H9 (cell line): ENCODE results near the gene OR52E1. TPM values are rescaled to one million over a fixed set of nuclear protein-coding genes. Genes with fewer than 3 reads are reported as not detected.

Source experiments
- DNase-seq: peaks from one replicate; pipeline ENCODE4 v3.0.0-alpha.2; 2017
- H2AFZ ChIP-seq: one replicate; pipeline ENCODE4 v1.6.1; 2013; ENCODE audit warnings: mild to moderate bottlenecking, low read length, control low read depth, moderate library complexity
- H2AK5ac ChIP-seq: 2 replicates; pipeline ENCODE4 v1.6.1; 2013; ENCODE audit warnings: low read length, control low read depth, mixed read lengths; ENCODE audit not compliant: insufficient read length
- H2BK120ac ChIP-seq: one replicate; pipeline ENCODE4 v1.6.1; 2013; ENCODE audit warnings: low read depth, mild to moderate bottlenecking, low read length, control low read depth, inconsistent platforms; ENCODE audit not compliant: poor library complexity, severe bottlenecking
- H2BK12ac ChIP-seq: 2 replicates; pipeline ENCODE4 v1.6.1; 2013; ENCODE audit warnings: low read length, control low read depth, mixed read lengths, low read depth; ENCODE audit not compliant: insufficient read length
- H2BK15ac ChIP-seq: 2 replicates; pipeline ENCODE4 v1.6.1; 2013; ENCODE audit warnings: low read depth, low read length, control low read depth
- H2BK20ac ChIP-seq: one replicate; pipeline ENCODE4 v1.6.1; 2013; ENCODE audit warnings: low read depth, mild to moderate bottlenecking, low read length, control low read depth, inconsistent platforms; ENCODE audit not compliant: poor library complexity, severe bottlenecking
- H2BK5ac ChIP-seq: 2 replicates; pipeline ENCODE4 v1.6.1; 2013; ENCODE audit warnings: low read length, control low read depth, mixed read lengths; ENCODE audit not compliant: insufficient read length
- H3K14ac ChIP-seq: 2 replicates; pipeline ENCODE4 v1.6.1; 2013; ENCODE audit warnings: low read length, control low read depth; ENCODE audit not compliant: insufficient read depth
- H3K18ac ChIP-seq: 2 replicates; pipeline ENCODE4 v1.6.1; 2013; ENCODE audit warnings: low read depth, mild to moderate bottlenecking, mixed read lengths, low read length, control low read depth; ENCODE audit not compliant: insufficient read length
- H3K23ac ChIP-seq: 2 replicates; pipeline ENCODE4 v1.6.1; 2013; ENCODE audit warnings: low read length, control low read depth, mixed read lengths, low read depth; ENCODE audit not compliant: insufficient read length
- H3K23me2 ChIP-seq: 2 replicates; pipeline ENCODE4 v1.6.1; 2013; ENCODE audit warnings: low read depth, mild to moderate bottlenecking, mixed read lengths, low read length, control low read depth; ENCODE audit not compliant: insufficient read length, poor library complexity, severe bottlenecking
- H3K27ac ChIP-seq: 2 replicates; pipeline ENCODE4 v1.5.1; 2013; ENCODE audit warnings: low read length, control low read depth, mixed read lengths, low read depth; ENCODE audit not compliant: insufficient read length
- H3K27me3 ChIP-seq: 2 replicates; pipeline ENCODE4 v1.6.1; 2013; ENCODE audit warnings: low read length, control low read depth, inconsistent platforms; ENCODE audit not compliant: insufficient read depth
- H3K4ac ChIP-seq: 2 replicates; pipeline ENCODE4 v1.6.1; 2013; ENCODE audit warnings: low read depth, mild to moderate bottlenecking, control low read depth, inconsistent platforms, low read length, moderate library complexity
- H3K4me1 ChIP-seq: 2 replicates; pipeline ENCODE4 v1.6.1; 2013; ENCODE audit warnings: low read length, control low read depth, inconsistent platforms; ENCODE audit not compliant: insufficient read depth
- H3K4me2 ChIP-seq: 2 replicates; pipeline ENCODE4 v1.6.1; 2013; ENCODE audit warnings: low read length, control low read depth, mixed read lengths; ENCODE audit not compliant: insufficient read length, insufficient read depth
- H3K56ac ChIP-seq: 2 replicates; pipeline ENCODE4 v1.6.1; 2013; ENCODE audit warnings: low read depth, mild to moderate bottlenecking, mixed read lengths, low read length, control low read depth; ENCODE audit not compliant: insufficient read length
- H3K79me1 ChIP-seq: 2 replicates; pipeline ENCODE4 v1.6.1; 2013; ENCODE audit warnings: low read depth, mild to moderate bottlenecking, moderate library complexity, low read length, control low read depth, inconsistent platforms; ENCODE audit not compliant: insufficient read depth, poor library complexity, severe bottlenecking
- H3K79me2 ChIP-seq: 2 replicates; pipeline ENCODE4 v1.6.1; 2013; ENCODE audit warnings: low read length, control low read depth, inconsistent platforms; ENCODE audit not compliant: insufficient read depth
- H3K9ac ChIP-seq: 2 replicates; pipeline ENCODE4 v1.6.1; 2013; ENCODE audit warnings: low read length, control low read depth, mixed read lengths; ENCODE audit not compliant: insufficient read length; ENCODE audit errors: extremely low read depth
- H3K9me3 ChIP-seq: one replicate; pipeline ENCODE4 v1.6.1; 2013; ENCODE audit warnings: low read depth, low read length, inconsistent platforms; ENCODE audit not compliant: control insufficient read depth
- H3T11ph ChIP-seq: one replicate; pipeline ENCODE4 v1.6.1; 2013; ENCODE audit warnings: mild to moderate bottlenecking, low read length, control low read depth, inconsistent platforms
- H4K20me1 ChIP-seq: one replicate; pipeline ENCODE4 v1.6.1; 2013; ENCODE audit not compliant: control insufficient read depth, insufficient read length, insufficient read depth
- H4K5ac ChIP-seq: 2 replicates; pipeline ENCODE4 v1.6.1; 2013; ENCODE audit warnings: low read depth, mild to moderate bottlenecking, mixed read lengths, low read length, control low read depth; ENCODE audit not compliant: insufficient read length
- H4K8ac ChIP-seq: replicated peaks from 2 replicates; pipeline ENCODE4 v1.6.1; 2013; ENCODE audit warnings: low read length, control low read depth, mixed read lengths, low read depth; ENCODE audit not compliant: insufficient read length
- H4K91ac ChIP-seq: 2 replicates; pipeline ENCODE4 v1.6.1; 2013; ENCODE audit warnings: low read depth, mild to moderate bottlenecking, moderate library complexity, mixed read lengths, low read length, control low read depth; ENCODE audit not compliant: insufficient read length
- H3K27ac Mint-ChIP-seq, 3 experiments: 2 replicates in 2 of 3; 3 replicates in 1 of 3; pipeline ENCODE4 v1.8.0; 2020 to 2021; ENCODE audit warnings: mixed read lengths in 3 of 3, mild to moderate bottlenecking in 1 of 3, moderate library complexity in 1 of 3
- H3K27me3 Mint-ChIP-seq: 2 replicates; pipeline ENCODE4 v1.8.0; 2021; ENCODE audit warnings: low read depth, mild to moderate bottlenecking, moderate library complexity, mixed read lengths
- H3K36me3 Mint-ChIP-seq, 3 experiments: 2 replicates in 2 of 3; 3 replicates in 1 of 3; pipeline ENCODE4 v1.8.0; 2020 to 2021; ENCODE audit warnings: low read depth in 3 of 3, mixed read lengths in 3 of 3; ENCODE audit not compliant: insufficient read depth in 1 of 3
- H3K4me1 Mint-ChIP-seq, 2 experiments: 2 replicates each; pipeline ENCODE4 v1.8.0; 2020; ENCODE audit warnings: mixed read lengths in 2 of 2
- H3K4me3 Mint-ChIP-seq, 2 experiments: 2 replicates in 1 of 2; 3 replicates in 1 of 2; pipeline ENCODE4 v1.8.0; 2020 to 2021; ENCODE audit warnings: mild to moderate bottlenecking in 2 of 2, mixed read lengths in 2 of 2, moderate library complexity in 1 of 2
- H3K9me3 Mint-ChIP-seq, 2 experiments: 2 replicates in 1 of 2; 3 replicates in 1 of 2; pipeline ENCODE4 v1.8.0; 2020; ENCODE audit warnings: mild to moderate bottlenecking in 2 of 2, mixed read lengths in 2 of 2, moderate library complexity in 1 of 2
- CTCF ChIP-seq: fragments of 200-600 bp; sonication (generic); conservative IDR thresholded peaks from 3 replicates; pipeline ENCODE4 v1.8.0; 2021; ENCODE audit warnings: antibody characterized with exemption, mild to moderate bottlenecking
- WGBS: extraction: QIAGEN DNeasy Blood & Tissue Kit; methylation state at CpG from one replicate; pipeline ENCODE4 v1.1.7; 2013; ENCODE audit warnings: missing lambda C conversion rate, low lambda C conversion rate, mixed read lengths; ENCODE audit not compliant: insufficient read length; ENCODE audit errors: extremely low coverage; 5-methylcytosine and 5-hydroxymethylcytosine counted together
- total RNA-seq: library from RNA; stranded (reverse); gene quantifications from 2 replicates; pipeline ENCODE4 v1.2.1, GENCODE V29; 2021

Gene OR52E1
- total RNA-seq, 1 experiment from 2014 or later: not detected

DNA sequence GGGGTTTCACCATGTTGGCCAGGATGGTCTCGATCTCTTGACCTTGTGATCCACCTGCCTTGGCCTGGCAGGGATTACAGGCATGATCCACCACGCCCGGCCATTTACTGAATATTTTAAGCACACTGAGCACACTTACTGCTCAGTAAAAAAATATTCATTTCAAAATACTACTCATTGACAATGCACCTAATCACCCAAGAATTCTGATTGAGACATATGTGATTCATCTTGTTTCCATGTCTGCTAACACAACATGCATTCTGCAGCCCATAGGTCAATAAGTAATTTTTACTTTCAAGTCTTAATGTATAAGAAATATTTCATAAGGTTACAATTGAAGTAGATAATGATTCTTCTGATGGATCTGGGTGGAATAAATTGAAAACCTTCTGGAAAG lies 27.3 kb upstream of the OR52E1 start:
- WGBS: no CpG with 5 or more reads among the region's 3 CpGs
- H3K9me3 Mint-ChIP-seq: no peaks in the 10 kb centered on the region; a peak in 1 of 5 replicates
- no peak overlapping the region for H2BK5ac ChIP-seq

More for the DNA sequence above, 27.3 kb upstream of the OR52E1 start:
- H3K18ac ChIP-seq: no peak overlapping the region
- no peak overlapping the region for H3K14ac ChIP-seq
- H3K56ac ChIP-seq: no peak overlapping the region
- H4K5ac ChIP-seq: no peak overlapping the region
- no peaks in the 10 kb centered on the region for H3K9me3 ChIP-seq
- DNase-seq: no peak
- H3T11ph ChIP-seq: no peak overlapping the region
- H2AFZ ChIP-seq: no peak overlapping the region
- H2BK15ac ChIP-seq: no peak overlapping the region
- no peaks in the 10 kb centered on the region for H3K79me1 ChIP-seq
- no peak overlapping the region for H2BK120ac ChIP-seq
- no peak overlapping the region for H3K9ac ChIP-seq
- no peak overlapping the region for H3K4me3 Mint-ChIP-seq
- no peak overlapping the region for H3K27ac ChIP-seq
- H3K23ac ChIP-seq: no peak overlapping the region
- no peaks in the 10 kb centered on the region for H3K27me3 Mint-ChIP-seq
- H3K79me2 ChIP-seq: no peaks in the 10 kb centered on the region
- H3K4me2 ChIP-seq: no peak overlapping the region
- H3K4me1 ChIP-seq: peaks cover 3% of the 10 kb centered on the region; the same call in 1 of the 2 replicates
- H3K4me1 Mint-ChIP-seq: peaks cover 3 to 6% of the 10 kb centered on the region in 2 experiments
- H3K27ac Mint-ChIP-seq: no peak overlapping the region
- no peak overlapping the region for H2BK20ac ChIP-seq
- H4K20me1 ChIP-seq: no peaks in the 10 kb centered on the region
- H2AK5ac ChIP-seq: no peak overlapping the region
- TF ChIP-seq CTCF: no peak
- no peak overlapping the region for H4K8ac ChIP-seq
- no peak overlapping the region for H4K91ac ChIP-seq
- H3K27me3 ChIP-seq: no peaks in the 10 kb centered on the region
- H3K36me3 Mint-ChIP-seq: no peaks in the 10 kb centered on the region
- H2BK12ac ChIP-seq: no peak overlapping the region
- H3K4ac ChIP-seq: no peak overlapping the region
- no peaks in the 10 kb centered on the region for H3K23me2 ChIP-seq
